ENCODE data around the gene ZNF169. TPM values are rescaled to one million over a fixed set of nuclear protein-coding genes. Genes with fewer than 3 reads are reported as not detected.
"Not testable (repeated sequence)": the region's sequence is repeated elsewhere in the genome, so short reads cannot be mapped to it uniquely, and the experiment has no call there.

ZNF169 gene
- total RNA-seq, 1 donor from 2014 or later = 14.0 TPM

DNA sequence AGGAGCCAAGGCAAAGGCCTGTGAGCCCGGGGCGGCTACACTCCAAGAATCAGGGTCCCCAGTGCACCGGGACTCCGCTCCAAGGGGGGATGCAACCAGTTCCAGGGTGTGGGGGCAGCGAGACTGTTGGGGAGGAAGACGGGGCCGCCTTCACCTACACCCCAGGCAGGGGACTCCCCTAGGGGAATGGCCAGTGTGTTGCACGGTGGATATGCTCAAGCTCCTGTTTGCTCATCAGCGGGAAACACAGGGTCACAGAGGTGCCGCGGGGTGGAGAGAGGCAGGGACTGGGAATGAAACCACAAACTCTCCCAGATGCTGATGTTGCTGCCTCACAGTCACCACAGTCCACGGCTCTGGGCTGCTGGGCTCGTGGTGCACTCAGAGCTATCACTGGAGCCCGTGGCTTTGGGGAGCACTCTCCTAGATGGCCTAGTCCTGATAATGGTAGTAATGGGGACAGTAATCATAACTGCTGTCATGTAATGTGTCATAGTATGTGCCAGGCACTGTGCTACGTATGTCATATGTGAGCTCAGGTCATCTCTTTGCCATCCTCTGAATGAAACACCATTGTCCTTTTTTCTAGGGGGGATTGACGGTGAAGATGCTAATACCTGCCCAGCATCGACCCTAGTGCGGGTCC is 64.2 kb downstream of the ZNF169 start:
- H3K27me3 ChIP-seq; H3K9me3 ChIP-seq; intact Hi-C loops (cut with DNase I); DNase-seq (ENCODE audit: extremely low spot score in 2 of 2); H3K36me3 ChIP-seq; H3K4me1 ChIP-seq; H3K4me3 ChIP-seq; H3K27ac ChIP-seq: not testable (repeated sequence)

DNA sequence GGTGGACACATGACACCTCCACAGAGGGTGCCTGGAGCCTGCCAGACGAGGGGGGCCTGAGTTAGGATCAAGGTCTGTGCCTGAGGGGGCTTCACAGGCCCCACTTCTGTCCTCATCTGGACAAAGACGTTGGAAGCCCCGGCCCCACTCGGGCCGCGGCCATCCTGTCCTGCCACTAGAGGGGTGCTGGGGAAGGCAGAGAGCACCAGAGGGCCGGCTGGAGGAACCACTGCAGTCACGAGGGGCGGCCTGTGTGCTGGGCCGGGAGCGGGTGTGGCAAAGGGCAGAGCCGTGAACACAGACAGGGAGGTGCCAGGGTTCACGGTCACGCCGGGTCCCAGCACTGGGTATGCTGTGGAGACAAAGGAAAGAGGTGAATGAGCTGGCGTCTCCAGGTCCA is 66.5 kb downstream of the ZNF169 start:
- intact Hi-C loops (cut with DNase I); DNase-seq (ENCODE audit: extremely low spot score in 2 of 2): not testable (repeated sequence)

DNA sequence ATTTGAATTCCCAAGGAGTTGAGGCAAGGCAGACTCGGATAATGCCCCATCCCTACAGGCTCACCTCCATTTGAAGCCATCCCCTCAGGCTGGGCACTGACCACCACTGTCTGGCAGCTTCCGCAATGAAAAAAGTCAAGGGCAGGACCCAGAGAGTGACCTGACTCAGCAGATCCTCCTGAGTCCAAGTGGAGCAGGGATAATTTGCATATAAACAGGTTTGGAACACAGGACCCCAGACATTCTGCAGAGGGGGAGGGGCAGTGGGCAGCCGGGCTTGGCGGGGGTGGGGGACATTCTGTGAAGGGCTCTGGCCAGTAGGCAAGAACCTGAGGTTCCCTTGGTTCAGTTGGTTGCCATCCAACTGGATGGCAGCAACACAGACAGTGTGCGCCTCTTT is 69.4 kb downstream of the ZNF169 start, which contains the start of gene NUTM2F:
Gene NUTM2F (minus strand): TSS at position 101 of the 400 bp plus-strand sequence. CDS start 21 bp downstream, at position 80.
- H3K27me3 ChIP-seq; intact Hi-C loops (cut with DNase I); H3K9me3 ChIP-seq; H3K4me3 ChIP-seq; H3K27ac ChIP-seq; DNase-seq (ENCODE audit: extremely low spot score in 2 of 2); H3K4me1 ChIP-seq; H3K36me3 ChIP-seq: not testable (repeated sequence)

More for the DNA sequence above, 66.5 kb downstream of the ZNF169 start:
- H3K27me3 ChIP-seq, H3K9me3 ChIP-seq, H3K27ac ChIP-seq, H3K4me1 ChIP-seq, H3K36me3 ChIP-seq, H3K4me3 ChIP-seq: not testable (repeated sequence)

DNA sequence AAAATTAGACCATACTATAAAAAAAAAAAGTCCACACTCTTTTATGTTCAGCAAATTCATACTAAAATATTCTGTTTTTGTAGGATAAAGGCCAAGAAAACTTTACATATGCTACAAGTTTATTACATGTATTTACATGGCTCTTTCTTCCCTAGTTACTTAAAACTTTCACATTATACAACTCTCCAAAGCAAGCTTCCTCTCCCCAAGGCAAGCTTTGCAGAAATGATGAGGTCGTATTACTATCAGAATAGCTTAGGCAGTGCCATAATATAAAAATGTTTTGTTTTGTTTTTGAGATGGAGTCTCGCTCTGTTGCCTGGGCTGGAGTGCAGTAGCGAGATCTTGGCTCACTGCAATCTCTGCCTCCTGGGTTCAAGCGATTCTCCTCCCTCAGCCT is 77.3 kb downstream of the ZNF169 start:
- H3K4me1 ChIP-seq; DNase-seq (ENCODE audit: extremely low spot score in 2 of 2); H3K36me3 ChIP-seq; H3K4me3 ChIP-seq; H3K27ac ChIP-seq; intact Hi-C loops (cut with DNase I); H3K27me3 ChIP-seq; H3K9me3 ChIP-seq: not testable (repeated sequence)

- DNase-seq (ENCODE audit: extremely low spot score in 2 of 2); intact Hi-C loops (cut with DNase I); H3K9me3 ChIP-seq; H3K27me3 ChIP-seq; H3K27ac ChIP-seq; H3K4me1 ChIP-seq; H3K36me3 ChIP-seq; H3K4me3 ChIP-seq: not testable (repeated sequence)
These were observed 79.6 kb downstream of the ZNF169 start for GRCh38 chr9:94338723-94339122.

GRCh38 chr9:94339657-94340056 is 80.6 kb downstream of the ZNF169 start:
- H3K9me3 ChIP-seq; intact Hi-C loops (cut with DNase I); H3K36me3 ChIP-seq: not testable (repeated sequence)

DNA sequence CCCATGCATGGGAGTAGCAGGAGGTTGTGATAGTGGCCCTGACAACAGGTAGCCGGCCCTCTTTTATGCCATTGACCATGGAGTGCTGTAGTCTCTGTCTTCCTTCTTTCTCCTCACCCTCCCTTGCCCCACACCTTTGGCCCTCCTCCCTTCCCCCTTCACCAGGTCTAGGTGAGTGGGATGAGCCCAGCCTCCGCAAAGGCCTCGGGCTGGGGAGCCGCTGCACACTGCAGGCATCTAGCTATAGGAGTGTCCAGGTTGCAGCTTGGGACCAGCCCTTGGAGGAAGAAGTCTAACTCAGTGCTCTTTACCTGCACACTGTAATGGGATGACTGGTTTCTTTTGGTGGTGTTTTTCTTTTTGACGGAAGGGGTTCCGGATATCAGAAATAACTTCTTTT is 81.7 kb downstream of the ZNF169 start:
- H3K27ac ChIP-seq; H3K4me3 ChIP-seq; DNase-seq (ENCODE audit: extremely low spot score in 2 of 2); H3K27me3 ChIP-seq; H3K9me3 ChIP-seq; H3K4me1 ChIP-seq; intact Hi-C loops (cut with DNase I); H3K36me3 ChIP-seq: not testable (repeated sequence)

More at GRCh38 chr9:94339657-94340056, 80.6 kb downstream of the ZNF169 start:
- not testable (repeated sequence) for H3K4me1 ChIP-seq; H3K27me3 ChIP-seq; DNase-seq (ENCODE audit: extremely low spot score in 2 of 2); H3K4me3 ChIP-seq; H3K27ac ChIP-seq

DNA sequence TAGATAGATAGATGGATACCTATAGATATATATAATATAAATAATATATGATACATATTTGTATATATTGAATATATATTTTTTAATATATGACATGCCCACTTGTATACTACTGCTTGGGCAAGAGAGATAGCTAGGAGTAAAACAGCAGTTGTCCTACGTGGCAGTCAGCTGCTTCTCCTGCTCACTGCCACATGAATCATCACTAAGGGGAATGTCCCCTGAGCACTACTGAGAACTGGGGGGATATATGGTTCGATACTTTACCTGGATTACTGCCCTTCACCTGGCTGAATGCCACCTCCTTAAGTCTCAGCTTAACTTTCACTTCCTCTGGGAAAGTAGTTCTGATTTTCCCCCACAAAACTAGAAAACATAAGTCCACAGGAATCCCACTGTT is 82.6 kb downstream of the ZNF169 start:
- H3K9me3 ChIP-seq; H3K27me3 ChIP-seq; DNase-seq (ENCODE audit: extremely low spot score in 2 of 2); H3K36me3 ChIP-seq; intact Hi-C loops (cut with DNase I); H3K4me1 ChIP-seq; H3K27ac ChIP-seq; H3K4me3 ChIP-seq: not testable (repeated sequence)

DNA sequence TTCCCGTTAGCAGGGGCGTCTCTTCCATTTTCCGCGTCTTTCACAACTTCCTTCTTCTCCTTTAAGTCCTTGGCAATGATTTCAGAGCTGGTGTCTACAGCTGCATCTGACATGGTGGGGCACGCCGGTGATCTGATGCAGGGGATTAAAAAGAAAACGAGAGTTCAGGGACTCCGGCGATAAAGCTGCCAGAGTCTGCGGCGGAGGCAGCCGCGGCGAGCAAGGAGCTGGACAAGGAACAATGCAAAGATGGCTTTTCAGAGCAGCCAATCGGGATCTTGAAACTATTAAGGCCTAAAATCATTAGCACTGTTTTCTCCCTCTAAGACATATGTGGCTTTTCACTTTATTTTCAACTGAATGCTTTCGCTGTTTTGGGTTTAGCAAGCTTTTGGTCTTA is 88.4 kb downstream of the ZNF169 start:
- H3K4me1 ChIP-seq; H3K27ac ChIP-seq; H3K4me3 ChIP-seq; intact Hi-C loops (cut with DNase I); DNase-seq (ENCODE audit: extremely low spot score in 2 of 2); H3K27me3 ChIP-seq; H3K9me3 ChIP-seq; H3K36me3 ChIP-seq: not testable (repeated sequence)

GRCh38 chr9:94348754-94349153 is 89.7 kb downstream of the ZNF169 start:
- DNase-seq (ENCODE audit: extremely low spot score in 2 of 2); H3K4me1 ChIP-seq; H3K9me3 ChIP-seq; intact Hi-C loops (cut with DNase I); H3K4me3 ChIP-seq; H3K27me3 ChIP-seq; H3K27ac ChIP-seq; H3K36me3 ChIP-seq: not testable (repeated sequence)

Other genes starting within 250 kb of the ZNF169 start
- 13.0 TPM for gene PTPDC1, start 174.8 kb upstream of the ZNF169 start, total RNA-seq
- not detected for gene NUTM2F, start 69.3 kb downstream of the ZNF169 start, total RNA-seq

Data from vagina (tissue), 2 donors.